Erythroblast (primary cell): Measurements from ENCODE around the gene LRRTM4.

ENCODE experiments used
- GATA1 ChIP-seq: IDR thresholded peaks from 2 replicates; pipeline ENCODE4 v1.6.1; 2011; ENCODE audit warnings: low read depth, mild to moderate bottlenecking, control low read depth, low read length, moderate library complexity
- POLR2A ChIP-seq: IDR thresholded peaks from 2 replicates; pipeline ENCODE4 v1.6.1; 2011; ENCODE audit warnings: mild to moderate bottlenecking, low read length

GRCh38 chr2:77520641-77521547 is 1.3 kb downstream of the LRRTM4 start:
- TF ChIP-seq POLR2A: no peak
- TF ChIP-seq GATA1: no peak
